OCI-LY7 (cell line): ENCODE measurements around the gene TOP1.

ENCODE experiments used
- EZH2phosphoT487 ChIP-seq: fragments of 200-600 bp; sonication (generic); IDR thresholded peaks from 2 replicates; pipeline ENCODE4 v1.6.1; 2018; ENCODE audit warnings: low read depth, borderline replicate concordance, mild to moderate bottlenecking, mixed run types, antibody characterized with exemption, low read length, moderate library complexity, mixed read lengths
- TF ChIP-seq, protein P1 (sequence below): fragments of 200-600 bp; sonication (generic); conservative IDR thresholded peaks from 2 replicates; pipeline ENCODE4 v1.5.1; 2014; ENCODE audit warnings: mild to moderate bottlenecking, antibody characterized with exemption, low read length, moderate library complexity, mixed read lengths

DNA sequence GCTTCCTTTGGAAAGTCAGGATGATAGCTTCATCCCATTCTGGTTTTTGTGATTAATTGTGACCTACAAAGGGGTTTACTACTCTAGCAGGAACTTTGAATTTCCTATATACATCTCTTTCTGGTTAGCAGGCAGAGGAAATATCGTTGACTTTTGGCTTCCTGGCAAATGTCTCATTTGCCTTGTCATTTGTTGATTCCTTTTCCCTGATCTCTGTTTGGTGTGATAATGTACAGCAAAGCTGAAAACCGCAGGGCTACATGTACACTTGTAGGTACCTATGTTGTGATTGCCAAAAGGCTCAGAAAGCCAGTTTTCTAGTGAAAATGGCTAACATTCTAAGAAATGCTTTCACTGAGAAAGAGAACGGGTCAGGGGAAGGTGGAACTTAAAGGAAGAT is 44.3 kb downstream of the TOP1 start:
- TF ChIP-seq, protein P1, sequence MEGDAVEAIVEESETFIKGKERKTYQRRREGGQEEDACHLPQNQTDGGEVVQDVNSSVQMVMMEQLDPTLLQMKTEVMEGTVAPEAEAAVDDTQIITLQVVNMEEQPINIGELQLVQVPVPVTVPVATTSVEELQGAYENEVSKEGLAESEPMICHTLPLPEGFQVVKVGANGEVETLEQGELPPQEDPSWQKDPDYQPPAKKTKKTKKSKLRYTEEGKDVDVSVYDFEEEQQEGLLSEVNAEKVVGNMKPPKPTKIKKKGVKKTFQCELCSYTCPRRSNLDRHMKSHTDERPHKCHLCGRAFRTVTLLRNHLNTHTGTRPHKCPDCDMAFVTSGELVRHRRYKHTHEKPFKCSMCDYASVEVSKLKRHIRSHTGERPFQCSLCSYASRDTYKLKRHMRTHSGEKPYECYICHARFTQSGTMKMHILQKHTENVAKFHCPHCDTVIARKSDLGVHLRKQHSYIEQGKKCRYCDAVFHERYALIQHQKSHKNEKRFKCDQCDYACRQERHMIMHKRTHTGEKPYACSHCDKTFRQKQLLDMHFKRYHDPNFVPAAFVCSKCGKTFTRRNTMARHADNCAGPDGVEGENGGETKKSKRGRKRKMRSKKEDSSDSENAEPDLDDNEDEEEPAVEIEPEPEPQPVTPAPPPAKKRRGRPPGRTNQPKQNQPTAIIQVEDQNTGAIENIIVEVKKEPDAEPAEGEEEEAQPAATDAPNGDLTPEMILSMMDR: no peak
- TF ChIP-seq EZH2phosphoT487: no peak
